Measurements from ENCODE around the gene UBL4A. TPM values are rescaled to one million over a fixed set of nuclear protein-coding genes. Genes with fewer than 3 reads are reported as not detected.

UBL4A gene
- total and polyA plus RNA-seq, 2 of the 13 experiments (the other 11 are each of a cell fraction or from before 2014, with no cell fraction given), result 16.8 to 25.5 TPM

- TF ChIP-seq TAF1 (CRISPR knock-in tag; IDR thresholded peaks at IDR 0.05) (peak; percentile 40; the same call in 1 of the 2 replicates), ZNF10 (CRISPR knock-in tag; IDR thresholded peaks at IDR 0.05; ENCODE audit: borderline replicate concordance, low read depth) (no peak), RBFOX2 (IDR thresholded peaks at IDR 0.05; ENCODE audit: low read depth, low read length) (peak; percentile 38; the same call in 1 of the 2 replicates), ZNF512 (CRISPR knock-in tag; IDR thresholded peaks at IDR 0.05) (no peak), ZNF891 (CRISPR knock-in tag; IDR thresholded peaks at IDR 0.05) (no peak), FOXM1 (CRISPR knock-in tag; IDR thresholded peaks at IDR 0.05) (no peak), SIN3A (IDR thresholded peaks at IDR 0.05; ENCODE audit: borderline replicate concordance, low read depth, low read length) (no peak), RBM22 (optimal IDR thresholded peaks at IDR 0.05; ENCODE audit: low read length) (no peak), ZNF674 (CRISPR knock-in tag; IDR thresholded peaks at IDR 0.05; ENCODE audit: low read depth) (no peak), RFX1 (IDR thresholded peaks at IDR 0.05) (no peak), ZNF12 (CRISPR knock-in tag; IDR thresholded peaks at IDR 0.05) (no peak), TEF (CRISPR knock-in tag; IDR thresholded peaks at IDR 0.05) (no peak), ZNF230 (CRISPR knock-in tag; IDR thresholded peaks at IDR 0.05) (0 out of 2 replicates have a peak, but pooled peaks have one; percentile 29), E2F1 (CRISPR knock-in tag; IDR thresholded peaks at IDR 0.05) (peak; percentile 77; the same call in 1 of the 2 replicates), ATF5 (CRISPR knock-in tag; IDR thresholded peaks at IDR 0.05; ENCODE audit: low read depth) (0 out of 2 replicates have a peak, but pooled peaks have one; percentile 44), IRX3 (CRISPR knock-in tag; IDR thresholded peaks at IDR 0.05; ENCODE audit: borderline replicate concordance, low read depth) (0 out of 2 replicates have a peak, but pooled peaks have one; percentile 31), BORCS8-MEF2B (CRISPR knock-in tag; IDR thresholded peaks at IDR 0.05) (peak; percentile 83), NBN (conservative IDR thresholded peaks at IDR 0.05) (no peak), ZNF510 (CRISPR knock-in tag; IDR thresholded peaks at IDR 0.05; ENCODE audit: low read depth) (0 out of 2 replicates have a peak, but pooled peaks have one; percentile 45), ZNF878 (CRISPR knock-in tag; IDR thresholded peaks at IDR 0.05) (peak; percentile 68; the same call in 1 of the 2 replicates), POGK (CRISPR knock-in tag; conservative IDR thresholded peaks at IDR 0.05) (0 out of 2 replicates have a peak, but pooled peaks have one; percentile 16), ZFP82 (CRISPR knock-in tag; IDR thresholded peaks at IDR 0.05; ENCODE audit: borderline replicate concordance) (no peak), ZFYVE20 (CRISPR knock-in tag; IDR thresholded peaks at IDR 0.05; ENCODE audit: borderline replicate concordance, low read depth) (no peak), SMAD9 (CRISPR knock-in tag; IDR thresholded peaks at IDR 0.05) (no peak)
Measured at GRCh38 chrX:154478728-154479622, 7.4 kb downstream of the UBL4A start, which contains the start of gene LAGE3 (continued).
